GM18507 (cell line): Measurements from ENCODE around the gene LHCGR.

Source experiments
- DNase-seq: peaks from one replicate; pipeline ENCODE4 v3.0.0; 2011; ENCODE audit warnings: low read depth; ENCODE audit not compliant: insufficient read length; ENCODE audit errors: extremely low spot score
- FAIRE-seq: peaks from 2 replicates; lab custom pipeline; 2011; peaks lifted over from hg19 to GRCh38; lab: Jason Lieb, UNC

LHCGR gene

DNA sequence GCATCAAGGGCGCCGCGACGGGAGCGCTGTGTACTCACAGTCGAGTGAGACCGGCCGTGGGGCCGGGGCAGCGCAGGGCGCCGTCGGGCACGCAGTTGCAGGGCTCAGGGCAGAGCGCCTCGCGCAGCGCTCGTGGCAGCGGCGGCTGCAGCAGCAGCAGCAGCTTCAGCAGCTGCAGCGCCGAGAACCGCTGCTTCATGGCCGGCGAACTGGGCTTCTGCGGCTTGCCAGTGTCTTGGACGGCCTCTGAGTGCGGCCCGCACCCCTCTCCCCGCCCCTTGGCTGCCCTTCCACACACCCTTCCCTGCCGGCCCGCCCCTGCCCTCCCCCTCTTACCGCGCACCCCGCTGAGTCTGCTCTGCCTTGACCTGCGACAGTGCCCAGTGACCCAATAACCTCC lies at the start of gene LHCGR:
Gene LHCGR (minus strand): TSS at position 252 of the 400 bp plus-strand sequence. CDS start 53 bp downstream, at position 199.
- DNase-seq: no peak
- no peak for FAIRE-seq

DNA sequence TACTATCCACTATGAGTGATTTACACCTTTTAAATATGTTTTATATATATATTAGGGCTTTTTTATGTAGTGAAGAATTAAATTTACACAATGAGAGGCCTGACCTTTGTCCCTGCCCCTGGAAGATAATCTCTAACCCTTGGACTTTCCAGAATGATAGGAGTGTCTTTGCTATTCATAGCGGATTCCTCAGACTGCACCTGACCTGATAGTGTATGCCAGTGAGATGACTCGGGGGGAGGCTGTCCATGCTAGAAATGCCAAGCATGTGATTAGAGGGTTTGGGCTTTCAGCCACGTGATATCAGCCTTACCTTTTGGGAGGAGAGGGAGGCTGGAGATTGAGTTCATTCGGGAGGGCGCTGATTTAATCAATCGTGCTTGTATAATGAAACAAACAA lies 44.1 kb upstream of the LHCGR start:
- FAIRE-seq (no peak), DNase-seq (no peak)

GRCh38 chr2:48795065-48795464 lies 39.5 kb upstream of the LHCGR start:
- DNase-seq (no peak), FAIRE-seq (no peak)

DNA sequence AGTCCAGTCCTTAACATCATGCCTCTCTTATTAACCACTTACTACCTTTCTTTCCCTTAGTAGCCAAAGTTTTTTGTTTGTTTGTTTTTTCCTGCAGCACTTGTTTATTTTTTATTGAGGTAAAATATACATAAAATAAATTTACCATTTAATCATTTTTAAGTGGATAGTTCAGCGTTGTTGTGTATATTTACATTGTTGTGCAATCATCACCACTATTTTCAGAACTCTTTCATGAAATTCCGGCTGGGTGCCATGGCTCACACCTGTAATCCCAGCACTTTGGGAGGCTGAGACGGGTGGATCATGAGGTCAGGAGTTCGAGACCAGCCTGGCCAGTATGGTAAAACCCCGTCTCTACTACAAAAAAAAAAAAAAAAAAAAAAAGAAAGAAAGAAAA lies 38.1 kb upstream of the LHCGR start:
- no peak for FAIRE-seq
- DNase-seq: no peak

GRCh38 chr2:48792030-48792429 lies 36.5 kb upstream of the LHCGR start:
- no peak for FAIRE-seq
- no peak for DNase-seq

DNA sequence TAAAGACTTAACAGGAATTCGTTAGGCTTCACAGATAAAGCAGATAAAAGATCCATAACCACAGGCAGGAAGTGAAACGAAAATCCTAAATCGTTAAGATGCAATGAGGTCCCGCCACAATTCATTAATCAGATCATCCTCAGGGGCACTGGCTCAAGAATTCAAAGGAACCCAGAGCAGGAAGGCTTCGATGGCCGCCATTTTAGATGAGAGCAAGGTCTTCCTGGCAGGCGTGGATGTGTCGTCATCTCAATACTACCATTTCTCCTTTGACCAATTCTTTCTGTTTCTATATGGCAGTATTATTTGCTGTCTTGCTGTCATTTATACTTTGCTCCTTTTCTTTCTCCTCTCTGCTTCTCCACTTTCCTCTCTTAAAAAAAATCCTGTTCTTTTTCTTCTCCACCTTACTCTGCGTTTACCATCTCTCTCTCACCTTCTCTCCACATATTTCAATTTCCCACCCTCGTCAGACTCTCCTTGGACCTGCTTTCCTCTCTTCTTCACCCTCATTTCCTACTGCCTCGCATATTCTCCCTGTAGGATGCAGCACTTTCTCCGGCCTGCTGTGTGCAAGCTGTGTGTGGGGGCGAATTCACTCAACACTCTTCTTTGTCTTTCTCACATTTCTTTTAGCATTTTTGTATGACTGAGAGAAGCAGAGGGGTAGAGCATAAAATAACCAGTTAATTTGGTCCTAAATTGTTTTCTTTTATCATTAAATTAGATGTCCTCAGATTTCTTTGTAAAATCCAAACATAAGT lies 35.1 kb upstream of the LHCGR start:
- DNase-seq: no peak

GRCh38 chr2:48787580-48787979 lies 32.1 kb upstream of the LHCGR start:
- DNase-seq (no peak), FAIRE-seq (no peak)

More for the DNA sequence above, 35.1 kb upstream of the LHCGR start:
- no peak for FAIRE-seq

DNA sequence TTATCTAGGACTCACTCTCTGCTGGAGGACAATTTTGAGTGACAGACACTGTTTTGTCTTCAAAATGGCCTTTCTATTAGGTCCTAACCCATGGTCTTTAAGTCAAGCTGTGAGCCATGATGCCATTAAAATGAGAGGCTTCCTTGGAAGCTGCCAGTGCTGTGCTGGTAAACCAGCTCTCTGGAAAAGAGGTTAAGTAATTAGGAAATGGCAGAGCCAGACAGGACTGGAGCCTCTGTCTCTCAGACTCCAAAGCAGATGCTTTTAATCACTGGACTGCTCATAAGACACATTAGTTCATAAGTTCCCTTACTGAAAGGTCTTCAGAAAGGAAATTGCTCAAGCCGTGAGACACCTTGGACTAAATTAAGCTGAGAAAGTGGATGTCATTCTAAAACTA lies 25.8 kb upstream of the LHCGR start:
- DNase-seq (no peak), FAIRE-seq (no peak)

- DNase-seq: no peak
- FAIRE-seq: no peak
These were observed 23.6 kb upstream of the LHCGR start for GRCh38 chr2:48779019-48779716.

DNA sequence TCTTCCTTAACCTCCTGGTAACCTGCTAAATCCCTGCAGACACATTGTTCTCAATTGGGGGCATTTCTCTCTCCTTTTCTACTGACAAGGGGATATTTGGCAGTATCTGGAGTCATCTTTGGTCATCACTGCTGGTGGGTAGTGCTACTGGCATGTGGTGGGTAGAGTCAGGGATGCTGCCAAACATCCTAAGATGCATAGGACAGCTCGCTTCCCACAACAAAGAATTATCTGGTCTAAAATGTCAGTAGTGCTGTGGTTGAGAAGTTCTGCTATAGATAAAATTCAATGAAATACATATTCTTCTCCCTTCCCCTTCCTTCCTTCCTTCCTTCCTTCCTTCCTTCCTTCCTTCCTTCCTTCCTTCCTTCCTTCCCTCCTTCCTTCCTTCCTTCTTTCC lies 18.7 kb upstream of the LHCGR start:
- FAIRE-seq: no peak
- DNase-seq: no peak

DNA sequence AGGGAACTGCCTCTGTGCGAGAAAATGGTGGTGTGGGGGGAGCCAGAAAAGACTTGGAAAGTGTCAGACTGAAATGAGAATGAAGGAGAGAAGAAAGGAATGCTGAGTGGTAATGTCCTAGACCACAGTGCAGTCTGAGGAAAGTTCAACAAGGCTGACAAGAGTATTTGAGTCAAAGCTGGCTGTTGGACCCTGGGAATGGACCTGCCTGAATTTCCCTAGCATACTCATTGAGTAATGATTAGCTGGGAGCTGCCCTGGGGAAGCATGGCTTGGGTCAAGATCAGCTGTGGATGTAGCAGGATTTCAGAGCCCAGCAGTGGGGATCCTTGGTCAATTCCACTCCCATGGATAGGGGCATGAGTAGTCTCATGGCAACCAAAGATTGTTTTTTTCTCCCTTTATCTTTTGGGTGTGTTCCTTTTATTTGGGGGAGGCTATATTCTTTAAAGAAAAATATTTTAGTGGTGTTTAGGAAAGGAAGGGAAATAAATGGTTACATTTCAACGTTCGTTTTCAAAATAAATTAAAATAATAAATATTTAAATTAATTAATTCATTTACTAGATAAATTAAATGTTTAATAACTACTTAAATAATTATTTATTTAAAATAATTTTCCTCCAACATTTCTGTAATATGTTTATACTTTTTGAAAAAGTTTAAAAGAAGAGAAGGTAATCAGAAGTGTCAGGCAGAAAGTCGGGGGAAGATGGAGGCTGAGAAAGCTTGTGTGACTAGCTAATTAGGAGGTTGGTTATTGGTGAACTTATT lies 15.9 kb upstream of the LHCGR start:
- DNase-seq: no peak
- no peak for FAIRE-seq

DNA sequence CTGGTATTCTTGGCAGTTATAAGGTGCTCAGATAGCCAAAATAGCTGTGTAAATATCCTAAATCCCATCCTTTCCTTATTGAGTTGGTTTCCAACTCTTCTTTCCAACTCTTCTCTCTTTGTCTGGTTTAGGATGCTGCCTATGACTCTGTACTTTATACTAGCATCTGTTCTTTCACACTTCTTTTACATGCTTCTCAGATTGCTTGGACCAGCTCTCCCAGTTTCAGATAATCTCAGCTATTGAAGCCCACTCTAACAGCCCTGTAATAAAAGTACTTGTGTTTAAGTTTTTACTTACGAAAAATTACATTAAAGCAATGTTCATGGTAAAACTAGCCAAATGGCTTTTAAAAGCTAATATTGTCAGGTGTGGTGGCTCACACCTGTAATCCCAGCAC lies 14.7 kb upstream of the LHCGR start:
- no peak for FAIRE-seq
- no peak for DNase-seq

GRCh38 chr2:48768669-48769068 lies 13.1 kb upstream of the LHCGR start:
- no peak for DNase-seq
- no peak for FAIRE-seq

GRCh38 chr2:48767330-48767729 lies 11.8 kb upstream of the LHCGR start:
- DNase-seq (no peak), FAIRE-seq (no peak)

DNA sequence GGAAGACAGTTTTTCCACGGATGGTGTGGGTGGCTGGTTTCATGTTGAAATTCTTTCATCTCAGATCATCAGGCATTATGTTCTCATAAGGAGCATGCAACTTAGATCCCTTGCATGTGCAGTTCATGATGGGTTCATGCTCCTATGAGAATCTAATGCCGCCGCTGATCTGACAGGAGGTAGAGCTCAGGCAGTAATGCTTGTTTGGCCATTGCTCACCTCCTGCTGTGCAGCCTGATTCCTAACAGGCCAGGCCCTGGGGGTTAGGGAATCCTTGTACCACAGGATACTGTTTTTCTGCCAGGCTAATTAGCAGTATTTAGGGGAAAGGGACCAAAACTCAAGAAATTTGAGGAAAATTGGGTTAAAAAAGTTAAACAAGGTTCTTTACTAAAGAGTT lies 5.3 kb upstream of the LHCGR start:
- DNase-seq (no peak), FAIRE-seq (no peak)

- FAIRE-seq (no peak), DNase-seq (no peak)
These were observed 4.2 kb upstream of the LHCGR start for GRCh38 chr2:48759682-48760081.

- DNase-seq (no peak), FAIRE-seq (no peak)
These were observed 765 bp upstream of the LHCGR start for GRCh38 chr2:48756289-48756688.

DNA sequence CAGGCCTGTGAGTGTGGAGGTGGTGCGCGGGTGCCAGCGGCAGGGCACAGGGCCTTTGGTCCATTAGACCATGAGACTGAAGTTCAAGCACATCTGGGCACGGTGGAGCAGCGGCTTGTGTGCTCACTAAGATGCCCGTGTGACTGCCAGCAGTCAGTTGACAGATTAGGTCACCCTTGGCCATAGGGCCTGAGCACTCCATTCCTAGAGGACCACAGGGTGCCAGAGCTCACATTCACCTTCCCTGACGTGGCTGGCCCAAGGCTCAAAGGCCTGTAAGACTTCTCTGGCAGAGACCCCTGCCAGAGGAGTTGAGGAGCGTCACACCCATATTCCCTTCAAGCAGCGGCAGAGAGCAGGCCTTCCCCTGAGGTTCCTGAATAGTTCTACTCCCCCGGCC lies 650 bp downstream of the LHCGR start:
- FAIRE-seq (no peak), DNase-seq (no peak)

- no peak for FAIRE-seq
- DNase-seq: no peak
These were observed 2.3 kb downstream of the LHCGR start for GRCh38 chr2:48753228-48753627.

DNA sequence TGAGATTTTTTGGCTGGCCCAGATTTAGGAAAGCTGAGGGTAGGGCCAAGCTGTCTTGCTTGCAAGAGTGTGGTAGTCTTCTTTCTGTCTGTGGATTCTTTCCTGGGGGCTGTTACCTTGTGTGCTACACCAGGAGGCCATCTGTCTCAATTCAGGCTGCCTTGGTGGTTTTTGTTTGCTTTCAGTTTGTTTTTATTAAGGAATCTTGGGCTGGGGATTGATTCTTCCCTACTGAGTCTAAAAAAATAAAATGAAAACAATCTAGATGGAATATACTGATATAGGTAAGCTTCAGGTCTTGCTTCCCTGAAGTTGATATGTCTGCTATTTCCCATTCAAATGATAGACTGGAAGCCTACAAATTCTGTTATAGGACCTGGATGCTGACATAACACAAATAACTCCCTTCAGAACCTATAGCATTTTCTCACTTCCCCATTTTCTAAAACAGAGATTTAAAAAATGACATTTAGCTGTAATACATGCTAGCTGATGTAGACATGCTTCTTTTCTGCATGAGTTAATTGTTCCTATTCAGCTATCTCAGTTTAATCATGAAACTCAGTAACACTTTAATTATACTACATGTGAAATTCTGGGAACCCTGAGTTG lies 5.3 kb downstream of the LHCGR start:
- FAIRE-seq (peak; percentile 65), DNase-seq (no peak)
